Measurements from ENCODE around the gene PRKG1. TPM values are rescaled to one million over a fixed set of nuclear protein-coding genes. Genes with fewer than 3 reads are reported as not detected.

Gene PRKG1
- total RNA-seq, 1 experiment from 2014 or later: 0.09 TPM

- Mint-ChIP-seq H3K4me1 (ENCODE audit: low read depth, unreplicated experiment) (no peaks in the 10 kb centered on the region), H3K27ac (ENCODE audit: unreplicated experiment) (no peak overlapping the region), H3K9me3 (ENCODE audit: unreplicated experiment) (no peaks in the 10 kb centered on the region), H3K36me3 (ENCODE audit: insufficient read depth, unreplicated experiment) (no peaks in the 10 kb centered on the region), H3K4me3 (ENCODE audit: unreplicated experiment) (no peak overlapping the region), H3K27me3 (ENCODE audit: insufficient read depth, unreplicated experiment) (peaks cover 11% of the 10 kb centered on the region)
- BruUV-seq (replicated peaks): no TSS peak
- Histone ChIP-seq H3K36me3 (ENCODE audit: control insufficient read depth, insufficient read depth, low read length) (no peaks in the 10 kb centered on the region), H3K27me3 (replicated peaks; ENCODE audit: control insufficient read depth, insufficient read depth, low read length) (no peaks in the 10 kb centered on the region), H3K4me1 (no peaks in the 10 kb centered on the region), H3K4me3 (ENCODE audit: low read depth, low read length) (no peak overlapping the region), H3K9me3 (no peaks in the 10 kb centered on the region)
- no peak for TF ChIP-seq CTCF (IDR thresholded peaks at IDR 0.05; ENCODE audit: insufficient read depth in 1 of 2, low read depth in 1 of 2, low read length in 1 of 2, severe bottlenecking in 1 of 2, unreplicated experiment in 1 of 2)
- ChIA-PET CTCF (no interaction called here), POLR2A (no interaction called here)
- DNase-seq: no peak
- intact Hi-C loops (cut with micrococcal nuclease; ENCODE audit: unreplicated experiment): no loop called here
Measured at GRCh38 chr10:51433949-51434475, 359.7 kb downstream of the PRKG1 start.

GRCh38 chr10:51436805-51437204 is 362.5 kb downstream of the PRKG1 start:
- BruUV-seq (replicated peaks): no TSS peak
- Mint-ChIP-seq H3K27me3 (ENCODE audit: insufficient read depth, unreplicated experiment) (peaks cover 8% of the 10 kb centered on the region), H3K36me3 (ENCODE audit: insufficient read depth, unreplicated experiment) (no peaks in the 10 kb centered on the region), H3K27ac (ENCODE audit: unreplicated experiment) (no peak overlapping the region), H3K4me3 (ENCODE audit: unreplicated experiment) (no peak overlapping the region), H3K9me3 (ENCODE audit: unreplicated experiment) (no peaks in the 10 kb centered on the region), H3K4me1 (ENCODE audit: low read depth, unreplicated experiment) (no peaks in the 10 kb centered on the region)
- ChIA-PET CTCF (no interaction called here), POLR2A (no interaction called here)
- H3K36me3 ChIP-seq (ENCODE audit: control insufficient read depth, insufficient read depth, low read length): no peaks in the 10 kb centered on the region
- H3K27me3 ChIP-seq (replicated peaks; ENCODE audit: control insufficient read depth, insufficient read depth, low read length): no peaks in the 10 kb centered on the region
- no peak overlapping the region for H3K4me3 ChIP-seq (ENCODE audit: low read depth, low read length)
- H3K4me1 ChIP-seq: no peaks in the 10 kb centered on the region
- no peaks in the 10 kb centered on the region for H3K9me3 ChIP-seq
- no peak for DNase-seq
- intact Hi-C loops (cut with micrococcal nuclease; ENCODE audit: unreplicated experiment): no loop called here
- TF ChIP-seq CTCF (IDR thresholded peaks at IDR 0.05; ENCODE audit: insufficient read depth in 1 of 2, low read depth in 1 of 2, low read length in 1 of 2, severe bottlenecking in 1 of 2, unreplicated experiment in 1 of 2): no peak

GRCh38 chr10:51439645-51440044 is 365.4 kb downstream of the PRKG1 start:
- no peaks in the 10 kb centered on the region for H3K27me3 ChIP-seq (replicated peaks; ENCODE audit: control insufficient read depth, insufficient read depth, low read length)
- ChIA-PET POLR2A (no interaction called here), CTCF (no interaction called here)
- Mint-ChIP-seq H3K27ac (ENCODE audit: unreplicated experiment) (no peak overlapping the region), H3K27me3 (ENCODE audit: insufficient read depth, unreplicated experiment) (peaks cover 9% of the 10 kb centered on the region), H3K4me1 (ENCODE audit: low read depth, unreplicated experiment) (no peaks in the 10 kb centered on the region), H3K36me3 (ENCODE audit: insufficient read depth, unreplicated experiment) (no peaks in the 10 kb centered on the region), H3K4me3 (ENCODE audit: unreplicated experiment) (no peak overlapping the region), H3K9me3 (ENCODE audit: unreplicated experiment) (no peaks in the 10 kb centered on the region)
- no peaks in the 10 kb centered on the region for H3K36me3 ChIP-seq (ENCODE audit: control insufficient read depth, insufficient read depth, low read length)
- H3K9me3 ChIP-seq: no peaks in the 10 kb centered on the region
- TF ChIP-seq CTCF (IDR thresholded peaks at IDR 0.05; ENCODE audit: insufficient read depth in 1 of 2, low read depth in 1 of 2, low read length in 1 of 2, severe bottlenecking in 1 of 2, unreplicated experiment in 1 of 2): no peak
- no peak for DNase-seq
- no TSS peak for BruUV-seq (replicated peaks)
- no peaks in the 10 kb centered on the region for H3K4me1 ChIP-seq
- intact Hi-C loops (cut with micrococcal nuclease; ENCODE audit: unreplicated experiment): no loop called here
- H3K4me3 ChIP-seq (ENCODE audit: low read depth, low read length): no peak overlapping the region

All from Caco-2 (cell line).